SK-N-SH (cell line): ENCODE measurements around the gene ELMO3. TPM values are rescaled to one million over a fixed set of nuclear protein-coding genes. Genes with fewer than 3 reads are reported as not detected.
A peak's percentile ranks its signal among the peaks of the same experiment; 100 is the strongest.

Experiments used
- CTCF ChIA-PET: fragments of 300-600, 350-600 bp; formaldehyde crosslinking; extraction: SDS; loops from one replicate; lab custom pipeline; 2021; lab: Yijun Ruan, JAX
- POLR2A ChIA-PET: fragments of 350-600 bp; sonication (Branson Sonifier 250); formaldehyde crosslinking; extraction: SDS; loops from one replicate; lab custom pipeline; 2020; ENCODE audit warnings: antibody characterized with exemption, inconsistent platforms; lab: Yijun Ruan, JAX
- DNase-seq: peaks from one replicate; pipeline ENCODE4 v3.0.0; 2012
- H2AFZ ChIP-seq: fragments of 200-600 bp; sonication (generic); 2 replicates; pipeline ENCODE4 v1.8.1; 2016; ENCODE audit warnings: antibody characterized with exemption, mild to moderate bottlenecking, low read depth
- H3F3A ChIP-seq: fragments of 200-600 bp; sonication (generic); replicated peaks from 2 replicates; pipeline ENCODE3; 2016; ENCODE audit warnings: antibody characterized with exemption, mild to moderate bottlenecking; ENCODE audit not compliant: insufficient read depth
- H3K27ac ChIP-seq, 2 experiments: fragments of 200-500 bp in 1 of 2; fragments of 200-600 bp in 1 of 2; sonication (Bioruptor generic) in 1 of 2; sonication (generic), shearing (Covaris generic) in 1 of 2; 2 replicates each; pipeline versions ENCODE4 v1.5.1 to v1.6.1; 2014 to 2016; ENCODE audit warnings: low read depth in 2 of 2, inconsistent platforms in 1 of 2, low read length in 1 of 2, mild to moderate bottlenecking in 1 of 2, mixed read lengths in 1 of 2
- H3K27me3 ChIP-seq: fragments of 200-600 bp; sonication (generic), shearing (Covaris generic); 2 replicates; pipeline ENCODE4 v1.6.1; 2016; ENCODE audit warnings: mixed run types; ENCODE audit not compliant: insufficient read depth
- H3K36me3 ChIP-seq, 2 experiments: fragments of 200-500 bp in 1 of 2; fragments of 200-600 bp in 1 of 2; sonication (Bioruptor generic) in 1 of 2; sonication (generic) in 1 of 2; replicated peaks in 1 of 2; 2 replicates each; pipeline versions ENCODE3 to v1.5.1; 2014 to 2016; ENCODE audit warnings: low read length in 1 of 2, mild to moderate bottlenecking in 1 of 2; ENCODE audit not compliant: insufficient read depth in 2 of 2, control insufficient read depth in 1 of 2
- H3K4me1 ChIP-seq, 2 experiments: fragments of 200-500 bp in 1 of 2; fragments of 200-600 bp in 1 of 2; sonication (Bioruptor generic) in 1 of 2; sonication (generic), shearing (Covaris generic) in 1 of 2; 2 replicates each; pipeline versions ENCODE4 v1.5.1 to v1.6.1; 2014 to 2016; ENCODE audit warnings: low read depth in 1 of 2, low read length in 1 of 2, mixed run types in 1 of 2; ENCODE audit not compliant: insufficient read depth in 2 of 2, control insufficient read depth in 1 of 2
- H3K4me2 ChIP-seq: fragments of 200-600 bp; sonication (generic), shearing (Covaris generic); 2 replicates; pipeline ENCODE4 v1.6.1; 2017; ENCODE audit warnings: mixed run types
- H3K4me3 ChIP-seq, 2 experiments: fragments of 200-500 bp in 1 of 2; fragments of 200-600 bp in 1 of 2; sonication (Bioruptor generic) in 1 of 2; sonication (generic), shearing (Covaris generic) in 1 of 2; 2 replicates each; pipeline versions ENCODE4 v1.5.1 to v1.8.1; 2014 to 2016; ENCODE audit warnings: low read depth in 2 of 2, inconsistent platforms in 1 of 2, low read length in 1 of 2, mild to moderate bottlenecking in 1 of 2, mixed read lengths in 1 of 2, moderate library complexity in 1 of 2
- H3K79me2 ChIP-seq: fragments of 200-600 bp; sonication (generic); 2 replicates; pipeline ENCODE4 v1.8.1; 2017; ENCODE audit warnings: mild to moderate bottlenecking; ENCODE audit not compliant: insufficient read depth
- H3K9ac ChIP-seq: fragments of 200-600 bp; sonication (generic); 2 replicates; pipeline ENCODE4 v1.6.1; 2017; ENCODE audit warnings: mixed run types
- H3K9me2 ChIP-seq: fragments of 200-600 bp; sonication (generic); 2 replicates; pipeline ENCODE4 v1.6.1; 2017; ENCODE audit warnings: mixed run types
- H3K9me3 ChIP-seq: fragments of 200-600 bp; sonication (generic); 2 replicates; pipeline ENCODE4 v1.6.1; 2017; ENCODE audit warnings: mixed run types, mild to moderate bottlenecking, moderate library complexity
- H4K20me1 ChIP-seq: fragments of 200-600 bp; sonication (generic); 2 replicates; pipeline ENCODE4 v1.6.1; 2017; ENCODE audit warnings: mild to moderate bottlenecking, mixed run types; ENCODE audit not compliant: insufficient read depth
- EZH2phosphoT487 ChIP-seq: fragments of 200-600 bp; sonication (generic); IDR thresholded peaks from 2 replicates; pipeline ENCODE4 v1.6.1; 2017; ENCODE audit warnings: low read depth, mixed run types, mild to moderate bottlenecking, antibody characterized with exemption, moderate library complexity, borderline replicate concordance
- FOSL2 ChIP-seq: IDR thresholded peaks from 2 replicates; pipeline ENCODE4 v1.4.0; 2012; ENCODE audit warnings: low read depth, mild to moderate bottlenecking, moderate library complexity, borderline replicate concordance
- FOXM1 ChIP-seq: IDR thresholded peaks from 2 replicates; pipeline ENCODE4 v1.4.0; 2012; ENCODE audit warnings: low read depth, mild to moderate bottlenecking
- GABPA ChIP-seq: IDR thresholded peaks from 2 replicates; pipeline ENCODE4 v1.4.0; 2012; ENCODE audit warnings: low read depth, mild to moderate bottlenecking
- GATA2 ChIP-seq: sonication (generic); formaldehyde crosslinking; IDR thresholded peaks from 2 replicates; pipeline ENCODE4 v1.5.0; 2020; ENCODE audit warnings: mild to moderate bottlenecking, missing genetic modification reagents
- MEF2A ChIP-seq: IDR thresholded peaks from 2 replicates; pipeline ENCODE4 v1.4.0; 2012; ENCODE audit warnings: low read depth, borderline replicate concordance
- NRF1 ChIP-seq: IDR thresholded peaks from 2 replicates; pipeline ENCODE4 v1.6.1; 2012; ENCODE audit warnings: low read depth, mild to moderate bottlenecking, low read length
- POLR2AphosphoS5 ChIP-seq: IDR thresholded peaks from 2 replicates; pipeline ENCODE4 v1.6.1; 2012; ENCODE audit warnings: low read depth, low read length
- RAD21 ChIP-seq: IDR thresholded peaks from 2 replicates; pipeline ENCODE4 v1.6.1; 2012; ENCODE audit warnings: mild to moderate bottlenecking, low read length
- RFX5 ChIP-seq: IDR thresholded peaks from 2 replicates; pipeline ENCODE4 v1.6.1; 2012; ENCODE audit warnings: mild to moderate bottlenecking, improper control_type of control experiment, low read length
- SIN3A ChIP-seq: IDR thresholded peaks from 2 replicates; pipeline ENCODE4 v1.6.1; 2012; ENCODE audit warnings: low read depth, mild to moderate bottlenecking, low read length, moderate library complexity, borderline replicate concordance
- SMC3 ChIP-seq: IDR thresholded peaks from 2 replicates; pipeline ENCODE4 v1.6.1; 2012; ENCODE audit warnings: low read depth, low read length, improper control_type of control experiment
- TCF12 ChIP-seq: IDR thresholded peaks from 2 replicates; pipeline ENCODE4 v1.4.0; 2012
- TEAD4 ChIP-seq: IDR thresholded peaks from 2 replicates; pipeline ENCODE4 v1.4.0; 2012; ENCODE audit warnings: mild to moderate bottlenecking, borderline replicate concordance; ENCODE audit not compliant: insufficient read depth
- YY1 ChIP-seq: IDR thresholded peaks from 2 replicates; pipeline ENCODE4 v1.4.0; 2012; ENCODE audit warnings: low read depth, mild to moderate bottlenecking
- WGBS: methylation state at CpG from one replicate; pipeline ENCODE4 v1.1.6; 2017; ENCODE audit warnings: low lambda C conversion rate; 5-methylcytosine and 5-hydroxymethylcytosine counted together
- polyA plus RNA-seq, 3 experiments: library from polyadenylated mRNA; depleted of rRNA; stranded (reverse); fragments of >200 nt; gene quantifications; 2 replicates each; pipeline ENCODE4 v1.2.3, GENCODE V29; 2012
- TF ChIP-seq, protein P1 (sequence below): IDR thresholded peaks from 2 replicates; pipeline ENCODE4 v1.4.0; 2012; ENCODE audit warnings: low read depth, borderline replicate concordance
- TF ChIP-seq, protein P2 (sequence below): fragments of 150-350 bp; IDR thresholded peaks from 2 replicates; pipeline ENCODE4 v1.6.1; 2017; ENCODE audit warnings: antibody characterized with exemption, low read length, low read depth, borderline replicate concordance
- TF ChIP-seq, protein P3 (sequence below): IDR thresholded peaks from 2 replicates; pipeline ENCODE4 v1.6.1; 2012; ENCODE audit warnings: mild to moderate bottlenecking, low read depth, low read length, moderate library complexity
- TF ChIP-seq, protein P4 (sequence below): fragments of 200-600 bp; sonication (generic); IDR thresholded peaks from 2 replicates; pipeline ENCODE4 v1.6.1; 2017; ENCODE audit warnings: antibody characterized with exemption, mild to moderate bottlenecking, moderate library complexity

Gene ELMO3
- polyA plus RNA-seq, 1 of the 3 experiments (the other 2 are of a cell fraction) = 2.3 TPM

DNA sequence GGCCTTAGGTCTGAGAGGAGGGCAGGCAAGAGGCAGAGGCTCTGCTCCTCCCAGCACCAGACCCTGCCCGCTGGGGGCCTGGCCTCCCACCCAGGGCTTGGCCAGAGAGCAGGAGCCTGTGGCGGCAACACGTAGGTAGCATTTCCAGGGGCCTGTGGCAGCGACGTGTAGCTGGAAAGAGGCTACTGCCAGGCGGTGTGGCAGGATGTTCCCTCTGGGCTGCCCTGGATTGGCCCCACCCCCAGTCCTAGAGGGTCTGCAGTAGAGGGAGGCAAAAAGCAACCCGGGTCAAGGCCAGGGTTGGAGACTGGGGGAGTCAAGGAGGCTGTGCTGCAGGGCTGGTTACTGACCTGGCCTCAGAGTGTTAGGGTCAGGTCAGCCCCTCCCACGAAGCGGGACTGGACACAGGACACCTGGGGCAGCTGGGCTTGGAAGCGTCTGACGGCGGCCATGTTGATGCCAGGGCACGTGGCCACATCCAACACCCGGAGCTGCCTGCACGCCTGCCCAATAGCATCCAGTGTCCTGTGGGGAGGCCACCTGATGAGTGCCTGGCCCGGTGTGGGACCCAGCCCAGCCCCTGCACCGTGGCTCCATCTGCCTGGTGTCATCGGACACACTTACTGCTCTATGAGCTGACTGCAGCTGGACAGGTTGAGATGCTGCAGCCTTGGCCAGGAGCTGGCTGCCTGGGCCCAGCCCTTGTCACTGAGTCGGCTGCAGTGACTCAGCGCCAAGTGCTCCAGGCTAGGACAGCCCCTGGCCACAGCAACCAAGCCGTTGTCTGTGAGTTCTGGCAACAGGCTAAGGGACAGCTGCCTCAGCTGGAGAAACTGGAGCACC lies 8.5 kb downstream of the ELMO3 start:
- ChIA-PET CTCF (interaction anchor here (0.6 to 1.4 kb wide), 5 partner anchors 11 to 190 kb away, joined by 3 to 5 read pairs (median 3); partner anchors contain the start of gene TMEM208), POLR2A (interaction anchor here (1.0 to 4.0 kb wide), 5 partner anchors 8 to 20 kb away, joined by 4 to 21 read pairs (median 7); partner anchors contain the start of gene TMEM208)
- Histone ChIP-seq H3K27me3 (no peaks in the 10 kb centered on the region), H3K27ac (peak overlapping the region in 1 of 2 experiments; percentile 30; a peak in 1 of 4 replicates), H3K9ac (no peak overlapping the region), H3F3A (peaks cover 4% of the 10 kb centered on the region), H3K9me2 (no peaks in the 10 kb centered on the region), H3K36me3 (peaks cover 0 to 17% of the 10 kb centered on the region in 2 experiments), H3K9me3 (no peaks in the 10 kb centered on the region), H3K79me2 (no peaks in the 10 kb centered on the region), H3K4me1 (peaks cover 8 to 11% of the 10 kb centered on the region in 2 experiments; a peak in 2 of 4 replicates), H4K20me1 (no peaks in the 10 kb centered on the region), H3K4me3 (no peak overlapping the region), H2AFZ (no peak overlapping the region), H3K4me2 (no peak overlapping the region)
- TF ChIP-seq, protein P1, sequence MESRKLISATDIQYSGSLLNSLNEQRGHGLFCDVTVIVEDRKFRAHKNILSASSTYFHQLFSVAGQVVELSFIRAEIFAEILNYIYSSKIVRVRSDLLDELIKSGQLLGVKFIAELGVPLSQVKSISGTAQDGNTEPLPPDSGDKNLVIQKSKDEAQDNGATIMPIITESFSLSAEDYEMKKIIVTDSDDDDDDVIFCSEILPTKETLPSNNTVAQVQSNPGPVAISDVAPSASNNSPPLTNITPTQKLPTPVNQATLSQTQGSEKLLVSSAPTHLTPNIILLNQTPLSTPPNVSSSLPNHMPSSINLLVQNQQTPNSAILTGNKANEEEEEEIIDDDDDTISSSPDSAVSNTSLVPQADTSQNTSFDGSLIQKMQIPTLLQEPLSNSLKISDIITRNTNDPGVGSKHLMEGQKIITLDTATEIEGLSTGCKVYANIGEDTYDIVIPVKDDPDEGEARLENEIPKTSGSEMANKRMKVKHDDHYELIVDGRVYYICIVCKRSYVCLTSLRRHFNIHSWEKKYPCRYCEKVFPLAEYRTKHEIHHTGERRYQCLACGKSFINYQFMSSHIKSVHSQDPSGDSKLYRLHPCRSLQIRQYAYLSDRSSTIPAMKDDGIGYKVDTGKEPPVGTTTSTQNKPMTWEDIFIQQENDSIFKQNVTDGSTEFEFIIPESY = no peak
- no peak for TF ChIP-seq SIN3A
- TF ChIP-seq EZH2phosphoT487 = no peak
- TF ChIP-seq POLR2AphosphoS5 = no peak
- TF ChIP-seq RAD21 = no peak
- TF ChIP-seq MEF2A = no peak
- no peak for TF ChIP-seq TEAD4
- TF ChIP-seq FOSL2 = no peak
- TF ChIP-seq SMC3 = no peak
- no peak for TF ChIP-seq GABPA
- no peak for TF ChIP-seq YY1
- TF ChIP-seq RFX5 = no peak
- TF ChIP-seq, protein P2, sequence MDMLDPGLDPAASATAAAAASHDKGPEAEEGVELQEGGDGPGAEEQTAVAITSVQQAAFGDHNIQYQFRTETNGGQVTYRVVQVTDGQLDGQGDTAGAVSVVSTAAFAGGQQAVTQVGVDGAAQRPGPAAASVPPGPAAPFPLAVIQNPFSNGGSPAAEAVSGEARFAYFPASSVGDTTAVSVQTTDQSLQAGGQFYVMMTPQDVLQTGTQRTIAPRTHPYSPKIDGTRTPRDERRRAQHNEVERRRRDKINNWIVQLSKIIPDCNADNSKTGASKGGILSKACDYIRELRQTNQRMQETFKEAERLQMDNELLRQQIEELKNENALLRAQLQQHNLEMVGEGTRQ = no peak
- no peak for TF ChIP-seq TCF12
- TF ChIP-seq, protein P3, sequence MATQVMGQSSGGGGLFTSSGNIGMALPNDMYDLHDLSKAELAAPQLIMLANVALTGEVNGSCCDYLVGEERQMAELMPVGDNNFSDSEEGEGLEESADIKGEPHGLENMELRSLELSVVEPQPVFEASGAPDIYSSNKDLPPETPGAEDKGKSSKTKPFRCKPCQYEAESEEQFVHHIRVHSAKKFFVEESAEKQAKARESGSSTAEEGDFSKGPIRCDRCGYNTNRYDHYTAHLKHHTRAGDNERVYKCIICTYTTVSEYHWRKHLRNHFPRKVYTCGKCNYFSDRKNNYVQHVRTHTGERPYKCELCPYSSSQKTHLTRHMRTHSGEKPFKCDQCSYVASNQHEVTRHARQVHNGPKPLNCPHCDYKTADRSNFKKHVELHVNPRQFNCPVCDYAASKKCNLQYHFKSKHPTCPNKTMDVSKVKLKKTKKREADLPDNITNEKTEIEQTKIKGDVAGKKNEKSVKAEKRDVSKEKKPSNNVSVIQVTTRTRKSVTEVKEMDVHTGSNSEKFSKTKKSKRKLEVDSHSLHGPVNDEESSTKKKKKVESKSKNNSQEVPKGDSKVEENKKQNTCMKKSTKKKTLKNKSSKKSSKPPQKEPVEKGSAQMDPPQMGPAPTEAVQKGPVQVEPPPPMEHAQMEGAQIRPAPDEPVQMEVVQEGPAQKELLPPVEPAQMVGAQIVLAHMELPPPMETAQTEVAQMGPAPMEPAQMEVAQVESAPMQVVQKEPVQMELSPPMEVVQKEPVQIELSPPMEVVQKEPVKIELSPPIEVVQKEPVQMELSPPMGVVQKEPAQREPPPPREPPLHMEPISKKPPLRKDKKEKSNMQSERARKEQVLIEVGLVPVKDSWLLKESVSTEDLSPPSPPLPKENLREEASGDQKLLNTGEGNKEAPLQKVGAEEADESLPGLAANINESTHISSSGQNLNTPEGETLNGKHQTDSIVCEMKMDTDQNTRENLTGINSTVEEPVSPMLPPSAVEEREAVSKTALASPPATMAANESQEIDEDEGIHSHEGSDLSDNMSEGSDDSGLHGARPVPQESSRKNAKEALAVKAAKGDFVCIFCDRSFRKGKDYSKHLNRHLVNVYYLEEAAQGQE = no peak
- TF ChIP-seq FOXM1 = no peak
- no peak for TF ChIP-seq NRF1
- TF ChIP-seq, protein P4, sequence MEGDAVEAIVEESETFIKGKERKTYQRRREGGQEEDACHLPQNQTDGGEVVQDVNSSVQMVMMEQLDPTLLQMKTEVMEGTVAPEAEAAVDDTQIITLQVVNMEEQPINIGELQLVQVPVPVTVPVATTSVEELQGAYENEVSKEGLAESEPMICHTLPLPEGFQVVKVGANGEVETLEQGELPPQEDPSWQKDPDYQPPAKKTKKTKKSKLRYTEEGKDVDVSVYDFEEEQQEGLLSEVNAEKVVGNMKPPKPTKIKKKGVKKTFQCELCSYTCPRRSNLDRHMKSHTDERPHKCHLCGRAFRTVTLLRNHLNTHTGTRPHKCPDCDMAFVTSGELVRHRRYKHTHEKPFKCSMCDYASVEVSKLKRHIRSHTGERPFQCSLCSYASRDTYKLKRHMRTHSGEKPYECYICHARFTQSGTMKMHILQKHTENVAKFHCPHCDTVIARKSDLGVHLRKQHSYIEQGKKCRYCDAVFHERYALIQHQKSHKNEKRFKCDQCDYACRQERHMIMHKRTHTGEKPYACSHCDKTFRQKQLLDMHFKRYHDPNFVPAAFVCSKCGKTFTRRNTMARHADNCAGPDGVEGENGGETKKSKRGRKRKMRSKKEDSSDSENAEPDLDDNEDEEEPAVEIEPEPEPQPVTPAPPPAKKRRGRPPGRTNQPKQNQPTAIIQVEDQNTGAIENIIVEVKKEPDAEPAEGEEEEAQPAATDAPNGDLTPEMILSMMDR = no peak
- no peak for TF ChIP-seq GATA2 (CRISPR knock-in tag)
- DNase-seq = peak; percentile 52
- 57% methylated on average over 7 of the region's 21 CpGs for WGBS
